ENCODE measurements around the gene IQUB. TPM values are rescaled to one million over a fixed set of nuclear protein-coding genes. Genes with fewer than 3 reads are reported as not detected.

Gene IQUB
- total and polyA plus RNA-seq, 2 donors (not counting 1 experiment from before 2014, with no cell fraction given) = 0.01 to 0.12 TPM

DNA sequence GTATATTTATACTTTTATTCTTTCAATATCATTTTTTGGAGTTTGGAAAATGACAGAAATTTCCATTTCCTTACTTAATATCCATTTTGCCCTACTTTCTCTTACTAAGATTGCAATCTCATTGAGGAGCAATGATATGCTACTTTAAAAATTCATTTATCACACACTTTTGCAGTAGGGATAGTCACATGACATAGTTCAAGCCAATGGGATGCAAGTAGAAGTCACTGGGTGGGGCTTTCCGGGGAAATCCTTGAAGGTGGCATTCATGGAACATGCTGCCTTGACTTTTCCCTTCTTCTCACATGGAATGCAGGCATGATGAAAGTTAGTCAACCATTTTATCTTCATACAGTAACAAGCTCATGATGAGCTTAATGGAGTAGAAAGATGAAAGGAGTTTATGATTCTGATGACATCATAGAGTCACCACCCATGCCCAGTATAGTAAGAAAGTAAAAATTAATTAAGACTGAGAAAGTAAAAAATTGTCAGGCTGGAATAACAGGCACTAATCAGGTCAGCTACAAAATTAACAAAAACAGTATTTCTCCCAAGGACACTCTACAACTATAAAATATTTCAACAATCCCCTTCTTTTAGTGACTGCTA, 33.4 kb downstream of the IQUB start:
- no peak overlapping the region for H3K4me3 ChIP-seq (ENCODE audit: control extremely low read depth in 1 of 5, extremely low read depth in 1 of 5, insufficient read depth in 1 of 5, low read depth in 2 of 5, low read length in 4 of 5)
- Mint-ChIP-seq H3K27me3 (peaks cover 27% of the 10 kb centered on the region), H3K9me3 (ENCODE audit: insufficient read depth) (peaks cover 11% of the 10 kb centered on the region), H3K27ac (no peak overlapping the region), H3K4me1 (no peaks in the 10 kb centered on the region), H3K4me3 (no peak overlapping the region)
- WGBS (ENCODE audit: insufficient coverage) = no CpG with 5 or more reads among the region's 1 CpG
- TF ChIP-seq EZH2 (IDR thresholded peaks at IDR 0.05; ENCODE audit: borderline replicate concordance, insufficient read depth, low read depth, low read length, poor library complexity, severe bottlenecking) = no peak
- TF ChIP-seq, protein P1, sequence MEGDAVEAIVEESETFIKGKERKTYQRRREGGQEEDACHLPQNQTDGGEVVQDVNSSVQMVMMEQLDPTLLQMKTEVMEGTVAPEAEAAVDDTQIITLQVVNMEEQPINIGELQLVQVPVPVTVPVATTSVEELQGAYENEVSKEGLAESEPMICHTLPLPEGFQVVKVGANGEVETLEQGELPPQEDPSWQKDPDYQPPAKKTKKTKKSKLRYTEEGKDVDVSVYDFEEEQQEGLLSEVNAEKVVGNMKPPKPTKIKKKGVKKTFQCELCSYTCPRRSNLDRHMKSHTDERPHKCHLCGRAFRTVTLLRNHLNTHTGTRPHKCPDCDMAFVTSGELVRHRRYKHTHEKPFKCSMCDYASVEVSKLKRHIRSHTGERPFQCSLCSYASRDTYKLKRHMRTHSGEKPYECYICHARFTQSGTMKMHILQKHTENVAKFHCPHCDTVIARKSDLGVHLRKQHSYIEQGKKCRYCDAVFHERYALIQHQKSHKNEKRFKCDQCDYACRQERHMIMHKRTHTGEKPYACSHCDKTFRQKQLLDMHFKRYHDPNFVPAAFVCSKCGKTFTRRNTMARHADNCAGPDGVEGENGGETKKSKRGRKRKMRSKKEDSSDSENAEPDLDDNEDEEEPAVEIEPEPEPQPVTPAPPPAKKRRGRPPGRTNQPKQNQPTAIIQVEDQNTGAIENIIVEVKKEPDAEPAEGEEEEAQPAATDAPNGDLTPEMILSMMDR (IDR thresholded peaks at IDR 0.05) = no peak
- H3K9ac ChIP-seq (ENCODE audit: low read length) = no peak overlapping the region
- no peak overlapping the region for H3K27ac ChIP-seq (ENCODE audit: low read length in 2 of 2)
- DNase-seq (no peak), ATAC-seq (ENCODE audit: low read depth) (no peak)
- H4K20me1 ChIP-seq (ENCODE audit: control insufficient read depth, insufficient read depth, low read length, poor library complexity, severe bottlenecking) = no peaks in the 10 kb centered on the region
- H3K4me1 ChIP-seq (ENCODE audit: control insufficient read depth in 2 of 2, insufficient read depth in 2 of 2, low read length in 2 of 2) = no peaks in the 10 kb centered on the region
- CTCF ChIA-PET = no interaction called here
- H3K36me3 ChIP-seq (replicated peaks in 1 of 2; ENCODE audit: control extremely low read depth in 1 of 2, control insufficient read depth in 1 of 2, extremely low read depth in 1 of 2, insufficient read depth in 2 of 2, low read length in 1 of 2) = no peaks in the 10 kb centered on the region
- H3K79me2 ChIP-seq (ENCODE audit: control insufficient read depth, insufficient read depth, low read length) = no peaks in the 10 kb centered on the region
- peaks cover 0 to 9% (median 3%) of the 10 kb centered on the region in 3 donors for H3K9me3 ChIP-seq (ENCODE audit: control extremely low read depth in 1 of 3, control insufficient read depth in 2 of 3, insufficient read depth in 1 of 3, low read length in 2 of 3)
- POLR2A ChIA-PET = no interaction called here
- no peak overlapping the region for H3K4me2 ChIP-seq (replicated peaks; ENCODE audit: low read depth, low read length, poor library complexity, severe bottlenecking)
- no peak overlapping the region for H2AFZ ChIP-seq (ENCODE audit: insufficient read depth, low read depth, low read length, poor library complexity, severe bottlenecking)
- H3K27me3 ChIP-seq (replicated peaks in 1 of 4; ENCODE audit: control extremely low read depth in 1 of 4, control insufficient read depth in 3 of 4, insufficient read depth in 4 of 4, low read length in 3 of 4) = peaks cover 0 to 11% (median 0%) of the 10 kb centered on the region in 4 experiments
- intact Hi-C loops (cut with micrococcal nuclease) = no loop called here

DNA sequence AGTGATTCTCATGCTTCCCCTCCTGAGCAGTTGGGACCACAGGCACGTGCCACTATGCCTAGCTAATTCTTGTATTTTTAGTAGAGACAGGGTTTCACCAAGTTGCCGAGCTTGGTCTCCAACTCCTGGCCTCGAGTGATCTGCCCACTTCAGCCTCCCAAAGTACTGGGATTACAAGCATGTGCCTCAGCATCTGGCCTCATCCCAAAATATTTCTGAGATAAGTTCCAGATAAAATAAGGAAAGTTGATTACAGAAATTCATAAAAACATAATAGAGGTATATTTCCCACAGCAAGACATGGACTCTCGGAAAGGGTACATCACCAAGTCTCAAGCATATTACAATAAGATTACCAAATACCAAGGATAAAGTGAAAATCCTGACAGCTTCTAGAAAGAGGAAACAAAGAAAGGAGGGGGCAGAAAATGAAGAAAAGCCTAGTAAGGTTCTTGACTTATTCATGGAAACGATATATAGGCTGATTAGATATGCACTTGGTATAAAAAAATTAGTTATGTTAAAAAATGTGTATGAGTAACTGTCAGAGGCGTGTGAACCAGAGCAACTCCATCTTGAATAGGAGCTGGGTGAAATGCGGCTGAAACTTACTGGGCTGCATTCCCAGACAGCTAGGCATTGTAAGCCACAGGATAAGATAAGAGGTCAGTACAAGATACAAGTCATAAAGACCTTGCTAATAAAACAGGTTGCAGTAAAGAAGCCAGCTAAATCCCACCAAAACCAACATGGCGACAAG, 35.0 kb downstream of the IQUB start:
- Histone ChIP-seq H3K36me3 (replicated peaks in 1 of 2; ENCODE audit: control extremely low read depth in 1 of 2, control insufficient read depth in 1 of 2, extremely low read depth in 1 of 2, insufficient read depth in 2 of 2, low read length in 1 of 2) (no peaks in the 10 kb centered on the region), H3K79me2 (ENCODE audit: control insufficient read depth, insufficient read depth, low read length) (no peaks in the 10 kb centered on the region), H3K9me3 (ENCODE audit: control extremely low read depth in 1 of 3, control insufficient read depth in 2 of 3, insufficient read depth in 1 of 3, low read length in 2 of 3) (no peaks in the 10 kb centered on the region), H3K27me3 (replicated peaks in 1 of 4; ENCODE audit: control extremely low read depth in 1 of 4, control insufficient read depth in 3 of 4, insufficient read depth in 4 of 4, low read length in 3 of 4) (peaks cover 0 to 11% (median 0%) of the 10 kb centered on the region in 4 experiments), H2AFZ (ENCODE audit: insufficient read depth, low read depth, low read length, poor library complexity, severe bottlenecking) (no peak overlapping the region), H3K9ac (ENCODE audit: low read length) (no peak overlapping the region), H4K20me1 (ENCODE audit: control insufficient read depth, insufficient read depth, low read length, poor library complexity, severe bottlenecking) (no peaks in the 10 kb centered on the region), H3K4me2 (replicated peaks; ENCODE audit: low read depth, low read length, poor library complexity, severe bottlenecking) (no peak overlapping the region), H3K27ac (ENCODE audit: low read length in 2 of 2) (no peak overlapping the region), H3K4me1 (ENCODE audit: control insufficient read depth in 2 of 2, insufficient read depth in 2 of 2, low read length in 2 of 2) (no peaks in the 10 kb centered on the region), H3K4me3 (ENCODE audit: control extremely low read depth in 1 of 5, extremely low read depth in 1 of 5, insufficient read depth in 1 of 5, low read depth in 2 of 5, low read length in 4 of 5) (no peak overlapping the region)
- TF ChIP-seq, protein P1 (IDR thresholded peaks at IDR 0.05) = no peak
- no peak for TF ChIP-seq EZH2 (IDR thresholded peaks at IDR 0.05; ENCODE audit: borderline replicate concordance, insufficient read depth, low read depth, low read length, poor library complexity, severe bottlenecking)
- WGBS (ENCODE audit: insufficient coverage) = 92% methylated on average over 5 of the region's 8 CpGs
- ATAC-seq (ENCODE audit: low read depth) = no peak
- peaks cover 2% of the 10 kb centered on the region for H3K9me3 Mint-ChIP-seq (ENCODE audit: insufficient read depth)
- ChIA-PET POLR2A (no interaction called here), CTCF (no interaction called here)
- H3K4me3 Mint-ChIP-seq = no peak overlapping the region
- H3K4me1 Mint-ChIP-seq = no peaks in the 10 kb centered on the region
- peaks cover 27% of the 10 kb centered on the region for H3K27me3 Mint-ChIP-seq
- no peak overlapping the region for H3K27ac Mint-ChIP-seq
- DNase-seq = no peak
- intact Hi-C loops (cut with micrococcal nuclease) = no loop called here

Data from B cell (primary cell).